Measurements from ENCODE around the gene PPP1R3F.
"Not testable (repeated sequence)": the region's sequence is repeated elsewhere in the genome, so short reads cannot be mapped to it uniquely, and the experiment has no call there.

The PPP1R3F gene

GRCh38 chrX:49316085-49316484 lies 46.5 kb downstream of the PPP1R3F start:
- no peak overlapping the region for H3K4me3 ChIP-seq (ENCODE audit: low read depth, low read length)
- in situ Hi-C loops (cut with HindIII; ENCODE audit: low sequenced_read_pairs), result no loop called here
- TF ChIP-seq CTCF (IDR thresholded peaks at IDR 0.05; ENCODE audit: low read depth, low read length, missing control alignments), result no peak
- DNase-seq (ENCODE audit: low read depth), result no peak

GRCh38 chrX:49321737-49322136 lies 52.1 kb downstream of the PPP1R3F start, which contains the start of gene GAGE12J:
Gene GAGE12J (plus strand): TSS chrX:49322037. CDS start chrX:49323194, 1,157 bp downstream.
- in situ Hi-C loops (cut with HindIII; ENCODE audit: low sequenced_read_pairs); H3K4me3 ChIP-seq (ENCODE audit: low read depth, low read length); DNase-seq (ENCODE audit: low read depth): not testable (repeated sequence)

- H3K4me3 ChIP-seq (ENCODE audit: low read depth, low read length); DNase-seq (ENCODE audit: low read depth); in situ Hi-C loops (cut with HindIII; ENCODE audit: low sequenced_read_pairs): not testable (repeated sequence)
Measured at GRCh38 chrX:49322266-49322665, 52.7 kb downstream of the PPP1R3F start.

GRCh38 chrX:49323735-49324134 lies 54.1 kb downstream of the PPP1R3F start:
- in situ Hi-C loops (cut with HindIII; ENCODE audit: low sequenced_read_pairs); H3K4me3 ChIP-seq (ENCODE audit: low read depth, low read length); DNase-seq (ENCODE audit: low read depth): not testable (repeated sequence)

- H3K4me3 ChIP-seq (ENCODE audit: low read depth, low read length); in situ Hi-C loops (cut with HindIII; ENCODE audit: low sequenced_read_pairs); DNase-seq (ENCODE audit: low read depth): not testable (repeated sequence)
Measured at GRCh38 chrX:49330421-49330820, 60.8 kb downstream of the PPP1R3F start.

GRCh38 chrX:49331282-49331681 lies 61.7 kb downstream of the PPP1R3F start, which contains the start of gene GAGE13:
Gene GAGE13 (plus strand): TSS chrX:49331582. CDS start chrX:49332738, 1,156 bp downstream.
- in situ Hi-C loops (cut with HindIII; ENCODE audit: low sequenced_read_pairs); H3K4me3 ChIP-seq (ENCODE audit: low read depth, low read length); DNase-seq (ENCODE audit: low read depth): not testable (repeated sequence)

- in situ Hi-C loops (cut with HindIII; ENCODE audit: low sequenced_read_pairs); H3K4me3 ChIP-seq (ENCODE audit: low read depth, low read length); DNase-seq (ENCODE audit: low read depth): not testable (repeated sequence)
Measured at GRCh38 chrX:49331841-49332240, 62.2 kb downstream of the PPP1R3F start.

All from astrocyte of the cerebellum (primary cell).